ENCODE results near the gene ANO9. TPM values are rescaled to one million over a fixed set of nuclear protein-coding genes. Genes with fewer than 3 reads are reported as not detected.
A peak's percentile ranks its signal among the peaks of the same experiment; 100 is the strongest.

Gene ANO9
- total and polyA plus RNA-seq, 2 donors (not counting 1 experiment from before 2014, with no cell fraction given), result not detected

GRCh38 chr11:416757-417621, 24.8 kb downstream of the ANO9 start:
- Histone ChIP-seq H3K27me3 (ENCODE audit: control insufficient read depth, insufficient read depth, low read length) (peaks cover 3% of the 10 kb centered on the region), H4K20me1 (ENCODE audit: control insufficient read depth, extremely low read depth, insufficient read depth, low read length) (no peaks in the 10 kb centered on the region), H2AFZ (ENCODE audit: low read length) (no peak overlapping the region), H3K9me3 (ENCODE audit: control insufficient read depth, insufficient read depth, low read depth, low read length) (no peaks in the 10 kb centered on the region), H3K27ac (ENCODE audit: insufficient read depth, low read length) (no peak overlapping the region), H3K79me2 (ENCODE audit: control insufficient read depth, insufficient read depth, low read length) (no peaks in the 10 kb centered on the region), H3K4me1 (ENCODE audit: control insufficient read depth, extremely low read depth, insufficient read depth, low read length) (peaks cover 6% of the 10 kb centered on the region), H3K9ac (ENCODE audit: insufficient read depth, low read length) (peak overlapping the region; percentile 16), H3K4me3 (replicated peaks in 1 of 4; ENCODE audit: control extremely low read depth in 1 of 4, insufficient read depth in 1 of 4, low read depth in 3 of 4, low read length in 4 of 4) (peak overlapping the region in 3 of 4 experiments; percentile 12 to 47 (median 21)), H3K36me3 (ENCODE audit: control insufficient read depth, insufficient read depth, low read length) (no peaks in the 10 kb centered on the region), H3K4me2 (ENCODE audit: extremely low read depth, insufficient read depth, low read length) (peak overlapping the region; percentile 40)
- DNase-seq (ENCODE audit: low read depth in 2 of 2), result no peak
- TF ChIP-seq CTCF (conservative IDR thresholded peaks at IDR 0.05 in 1 of 2, IDR thresholded peaks at IDR 0.05 in 1 of 2; ENCODE audit: low read depth in 1 of 2, low read length in 2 of 2), result no peak
- TF ChIP-seq EZH2 (IDR thresholded peaks at IDR 0.05; ENCODE audit: low read length, missing control alignments), result no peak

GRCh38 chr11:416051-416756, 25.6 kb downstream of the ANO9 start:
- H4K20me1 ChIP-seq (ENCODE audit: control insufficient read depth, extremely low read depth, insufficient read depth, low read length), result no peaks in the 10 kb centered on the region
- H3K9me3 ChIP-seq (ENCODE audit: control insufficient read depth, insufficient read depth, low read depth, low read length), result no peaks in the 10 kb centered on the region
- H3K9ac ChIP-seq (ENCODE audit: insufficient read depth, low read length), result no peak overlapping the region
- H3K27me3 ChIP-seq (ENCODE audit: control insufficient read depth, insufficient read depth, low read length), result peaks cover 3% of the 10 kb centered on the region
- H3K4me2 ChIP-seq (ENCODE audit: extremely low read depth, insufficient read depth, low read length), result peak overlapping the region; percentile 25
- DNase-seq (ENCODE audit: low read depth in 2 of 2), result no peak
- TF ChIP-seq EZH2 (IDR thresholded peaks at IDR 0.05; ENCODE audit: low read length, missing control alignments) (no peak), CTCF (conservative IDR thresholded peaks at IDR 0.05 in 1 of 2, IDR thresholded peaks at IDR 0.05 in 1 of 2; ENCODE audit: low read depth in 1 of 2, low read length in 2 of 2) (no peak)
- H3K27ac ChIP-seq (ENCODE audit: insufficient read depth, low read length), result no peak overlapping the region
- peaks cover 6% of the 10 kb centered on the region for H3K4me1 ChIP-seq (ENCODE audit: control insufficient read depth, extremely low read depth, insufficient read depth, low read length)
- no peaks in the 10 kb centered on the region for H3K36me3 ChIP-seq (ENCODE audit: control insufficient read depth, insufficient read depth, low read length)
- no peaks in the 10 kb centered on the region for H3K79me2 ChIP-seq (ENCODE audit: control insufficient read depth, insufficient read depth, low read length)
- no peak overlapping the region for H2AFZ ChIP-seq (ENCODE audit: low read length)
- peak overlapping the region in 2 of 4 experiments; percentile 12 to 47 for H3K4me3 ChIP-seq (replicated peaks in 1 of 4; ENCODE audit: control extremely low read depth in 1 of 4, insufficient read depth in 1 of 4, low read depth in 3 of 4, low read length in 4 of 4)

- H3K4me2 ChIP-seq (ENCODE audit: extremely low read depth, insufficient read depth, low read length), result no peak overlapping the region
- no peak for DNase-seq (ENCODE audit: low read depth in 2 of 2)
- H3K9me3 ChIP-seq (ENCODE audit: control insufficient read depth, insufficient read depth, low read depth, low read length), result no peaks in the 10 kb centered on the region
- H3K27ac ChIP-seq (ENCODE audit: insufficient read depth, low read length), result no peak overlapping the region
- H3K4me3 ChIP-seq (replicated peaks in 1 of 4; ENCODE audit: control extremely low read depth in 1 of 4, insufficient read depth in 1 of 4, low read depth in 3 of 4, low read length in 4 of 4), result no peak overlapping the region
- no peak overlapping the region for H2AFZ ChIP-seq (ENCODE audit: low read length)
- H3K36me3 ChIP-seq (ENCODE audit: control insufficient read depth, insufficient read depth, low read length), result no peaks in the 10 kb centered on the region
- TF ChIP-seq EZH2 (IDR thresholded peaks at IDR 0.05; ENCODE audit: low read length, missing control alignments), result no peak
- no peak for TF ChIP-seq CTCF (conservative IDR thresholded peaks at IDR 0.05 in 1 of 2, IDR thresholded peaks at IDR 0.05 in 1 of 2; ENCODE audit: low read depth in 1 of 2, low read length in 2 of 2)
- H3K4me1 ChIP-seq (ENCODE audit: control insufficient read depth, extremely low read depth, insufficient read depth, low read length), result peaks cover 6% of the 10 kb centered on the region
- H4K20me1 ChIP-seq (ENCODE audit: control insufficient read depth, extremely low read depth, insufficient read depth, low read length), result no peaks in the 10 kb centered on the region
- H3K9ac ChIP-seq (ENCODE audit: insufficient read depth, low read length), result no peak overlapping the region
- no peaks in the 10 kb centered on the region for H3K79me2 ChIP-seq (ENCODE audit: control insufficient read depth, insufficient read depth, low read length)
- H3K27me3 ChIP-seq (ENCODE audit: control insufficient read depth, insufficient read depth, low read length), result peaks cover 3% of the 10 kb centered on the region
These were observed 26.2 kb downstream of the ANO9 start for GRCh38 chr11:415640-416041.

All from fibroblast of lung (primary cell).